Bronchial epithelial cell (primary cell): ENCODE data around the gene GATD1. TPM values are rescaled to one million over a fixed set of nuclear protein-coding genes. Genes with fewer than 3 reads are reported as not detected.

Experiments
- DNase-seq: peaks from one replicate; pipeline ENCODE4 v3.0.0-alpha.2; 2010; ENCODE audit warnings: low read depth
- FAIRE-seq: peaks from 2 replicates; lab custom pipeline; 2011; peaks lifted over from hg19 to GRCh38; lab: Jason Lieb, UNC
- H3K27me3 ChIP-seq: 2 replicates; pipeline ENCODE4 v1.5.1; 2011; ENCODE audit warnings: low read length; ENCODE audit not compliant: control insufficient read depth, insufficient read depth
- H3K36me3 ChIP-seq: 2 replicates; pipeline ENCODE4 v1.5.1; 2011; ENCODE audit warnings: low read length; ENCODE audit not compliant: control insufficient read depth, insufficient read depth
- H3K4me3 ChIP-seq: 2 replicates; pipeline ENCODE4 v1.5.1; 2011; ENCODE audit warnings: mild to moderate bottlenecking, low read depth, low read length, control low read depth
- total RNA-seq: library from RNA; depleted of rRNA; stranded (reverse); fragments of >200 nt; gene quantifications from 2 replicates; pipeline ENCODE4 v1.2.1, GENCODE V29; 2014
- TF ChIP-seq, protein P1 (sequence below): IDR thresholded peaks from 2 replicates; pipeline ENCODE4 v1.5.1; 2011; ENCODE audit warnings: mild to moderate bottlenecking, moderate library complexity, low read length, control low read depth, inconsistent platforms; ENCODE audit not compliant: insufficient read depth, severe bottlenecking

The GATD1 gene
- total RNA-seq, 1 donor from 2014 or later: 18.7 TPM

DNA sequence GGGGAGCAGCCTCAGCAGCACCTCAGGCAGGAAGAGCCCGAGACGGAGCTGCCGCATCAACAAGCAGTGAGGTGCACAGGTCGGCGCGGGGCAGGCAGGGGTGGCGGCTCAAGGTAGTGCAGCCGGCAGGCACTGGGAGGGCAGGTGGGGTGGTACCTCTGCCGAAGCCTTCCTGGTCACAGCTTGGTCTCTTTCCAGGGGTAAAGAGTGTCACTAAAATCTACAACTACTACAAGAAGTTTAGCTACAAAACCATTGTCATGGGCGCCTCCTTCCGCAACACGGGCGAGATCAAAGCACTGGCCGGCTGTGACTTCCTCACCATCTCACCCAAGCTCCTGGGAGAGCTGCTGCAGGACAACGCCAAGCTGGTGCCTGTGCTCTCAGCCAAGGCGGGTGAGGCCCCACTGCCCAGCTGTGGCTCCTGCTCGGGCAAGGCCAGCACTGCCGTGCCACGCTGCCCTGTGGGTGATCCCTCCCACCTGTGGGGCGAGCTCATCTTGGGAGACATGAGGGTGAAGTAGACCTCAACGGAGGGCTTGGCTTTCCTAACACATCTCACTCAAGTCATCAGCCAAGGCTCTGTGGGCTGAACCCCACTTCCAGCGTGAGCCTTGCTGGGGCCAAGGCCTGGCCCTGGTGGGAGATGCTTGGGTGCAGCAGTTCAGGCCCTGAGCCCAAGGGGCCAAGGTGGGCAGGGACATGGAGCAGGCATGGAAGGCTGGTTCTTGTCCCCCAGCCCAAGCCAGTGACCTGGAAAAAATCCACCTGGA is 13.6 kb downstream of the GATD1 start:
- Histone ChIP-seq H3K4me3 (no peak overlapping the region), H3K27me3 (no peaks in the 10 kb centered on the region), H3K36me3 (peaks cover 39% of the 10 kb centered on the region)
- no peak for FAIRE-seq
- TF ChIP-seq, protein P1, sequence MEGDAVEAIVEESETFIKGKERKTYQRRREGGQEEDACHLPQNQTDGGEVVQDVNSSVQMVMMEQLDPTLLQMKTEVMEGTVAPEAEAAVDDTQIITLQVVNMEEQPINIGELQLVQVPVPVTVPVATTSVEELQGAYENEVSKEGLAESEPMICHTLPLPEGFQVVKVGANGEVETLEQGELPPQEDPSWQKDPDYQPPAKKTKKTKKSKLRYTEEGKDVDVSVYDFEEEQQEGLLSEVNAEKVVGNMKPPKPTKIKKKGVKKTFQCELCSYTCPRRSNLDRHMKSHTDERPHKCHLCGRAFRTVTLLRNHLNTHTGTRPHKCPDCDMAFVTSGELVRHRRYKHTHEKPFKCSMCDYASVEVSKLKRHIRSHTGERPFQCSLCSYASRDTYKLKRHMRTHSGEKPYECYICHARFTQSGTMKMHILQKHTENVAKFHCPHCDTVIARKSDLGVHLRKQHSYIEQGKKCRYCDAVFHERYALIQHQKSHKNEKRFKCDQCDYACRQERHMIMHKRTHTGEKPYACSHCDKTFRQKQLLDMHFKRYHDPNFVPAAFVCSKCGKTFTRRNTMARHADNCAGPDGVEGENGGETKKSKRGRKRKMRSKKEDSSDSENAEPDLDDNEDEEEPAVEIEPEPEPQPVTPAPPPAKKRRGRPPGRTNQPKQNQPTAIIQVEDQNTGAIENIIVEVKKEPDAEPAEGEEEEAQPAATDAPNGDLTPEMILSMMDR: no peak
- no peak for DNase-seq

DNA sequence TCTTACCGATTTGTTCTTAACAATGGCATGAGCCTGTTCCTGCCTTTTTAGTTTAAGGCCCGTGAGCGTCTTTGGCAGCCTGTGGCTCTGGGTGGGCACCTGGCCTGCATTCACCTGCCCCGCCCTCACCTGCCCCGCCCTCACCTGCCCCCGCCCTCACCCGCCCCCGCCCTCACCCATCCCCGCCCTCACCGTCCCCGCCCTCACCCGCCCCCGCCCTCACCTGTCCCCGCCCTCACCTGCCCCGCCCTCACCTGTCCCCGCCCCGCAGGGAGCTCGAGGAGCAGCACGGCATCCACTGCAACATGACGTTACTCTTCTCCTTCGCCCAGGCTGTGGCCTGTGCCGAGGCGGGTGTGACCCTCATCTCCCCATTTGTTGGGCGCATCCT is 14.2 kb downstream of the GATD1 start:
- TF ChIP-seq, protein P1: no peak
- no peaks in the 10 kb centered on the region for H3K27me3 ChIP-seq
- DNase-seq (peak; percentile 46), FAIRE-seq (no peak)
- no peak overlapping the region for H3K4me3 ChIP-seq
- peaks cover 40% of the 10 kb centered on the region for H3K36me3 ChIP-seq

DNA sequence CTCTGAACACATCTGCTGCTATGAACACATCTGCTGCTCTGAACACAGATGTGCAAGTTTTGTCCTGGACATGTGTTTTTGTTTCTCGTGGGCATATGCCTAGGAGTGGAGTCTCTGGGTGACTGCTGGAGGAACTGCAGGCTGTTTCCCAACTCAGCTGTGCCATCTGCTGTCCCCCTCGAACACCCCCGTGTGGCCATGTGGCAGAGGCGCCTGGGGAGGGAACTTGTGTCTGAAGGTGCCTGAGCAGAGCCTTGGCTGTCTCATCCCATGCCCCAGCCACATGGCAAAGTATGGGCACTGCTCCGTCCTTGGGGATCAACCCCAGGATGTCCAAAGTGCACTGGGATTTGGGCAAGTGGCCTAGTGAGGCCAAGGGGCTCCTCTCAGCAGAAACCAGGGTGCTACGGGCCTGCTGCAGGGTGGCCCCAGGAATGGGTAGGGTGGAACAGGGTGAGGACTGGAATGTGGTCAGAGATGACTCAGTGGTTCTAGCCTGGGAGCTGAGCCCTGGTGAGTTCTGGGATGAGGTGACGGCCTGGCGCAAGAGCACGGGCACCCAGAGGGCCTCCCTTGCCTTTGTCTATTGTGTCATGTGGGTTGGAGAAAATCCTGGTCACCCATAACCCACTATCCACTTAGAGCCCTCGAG is 14.7 kb downstream of the GATD1 start:
- no peaks in the 10 kb centered on the region for H3K27me3 ChIP-seq
- TF ChIP-seq, protein P1: peak; percentile 64
- H3K36me3 ChIP-seq: peaks cover 43% of the 10 kb centered on the region
- DNase-seq (peak; percentile 85), FAIRE-seq (peak; percentile 50)
- H3K4me3 ChIP-seq: no peak overlapping the region

DNA sequence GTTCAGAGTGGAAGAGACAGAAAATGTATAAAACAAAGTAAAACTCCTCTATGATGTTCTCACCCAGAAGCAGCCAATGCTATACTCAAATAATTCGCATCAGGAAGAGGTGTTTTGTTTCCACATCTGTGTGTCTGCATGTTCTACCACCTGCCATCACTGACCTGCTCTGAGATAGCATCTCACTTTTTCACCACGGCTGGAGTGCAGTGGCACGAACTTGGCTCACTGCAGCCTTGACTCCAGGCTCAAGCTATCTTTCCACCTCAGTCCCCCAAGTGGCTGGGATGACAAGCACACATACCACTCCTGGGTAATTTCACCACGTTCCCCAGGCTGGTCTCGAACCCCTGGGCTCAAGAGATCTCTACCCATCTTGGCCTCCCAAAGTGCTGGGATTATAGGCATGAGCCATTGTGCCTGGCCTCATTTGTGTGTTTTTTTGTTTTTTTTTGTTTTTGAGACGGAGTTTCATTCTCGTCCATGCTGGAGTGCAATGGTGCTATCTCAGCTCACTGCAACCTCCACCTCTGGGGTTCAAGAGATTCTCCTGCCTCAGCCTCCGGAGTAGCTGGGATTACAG is 15.7 kb downstream of the GATD1 start:
- peak; percentile 18 for FAIRE-seq
- H3K27me3 ChIP-seq: no peaks in the 10 kb centered on the region
- TF ChIP-seq, protein P1: no peak
- peaks cover 43% of the 10 kb centered on the region for H3K36me3 ChIP-seq
- H3K4me3 ChIP-seq: no peak overlapping the region
- DNase-seq: no peak

DNA sequence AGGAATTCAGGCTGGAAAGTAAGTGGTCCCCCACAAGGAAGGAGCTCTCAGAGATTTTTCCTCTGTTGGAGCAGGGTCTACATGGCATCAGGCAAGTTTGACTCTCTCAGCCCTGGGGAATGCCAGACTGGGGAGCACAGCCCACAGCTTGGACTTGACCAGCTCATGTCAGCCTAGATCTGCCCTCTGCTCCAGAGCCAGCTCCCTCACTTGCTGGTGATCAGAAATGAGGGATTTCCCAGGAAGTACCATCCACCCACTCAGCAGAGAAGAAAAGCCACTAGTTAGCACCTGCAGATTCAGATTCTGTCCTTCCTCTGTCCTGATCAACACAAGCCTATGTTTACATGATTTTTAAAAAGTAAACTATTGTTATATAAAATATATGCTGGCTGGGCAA is 17.1 kb downstream of the GATD1 start:
- Histone ChIP-seq H3K36me3 (peaks cover 45% of the 10 kb centered on the region), H3K4me3 (no peak overlapping the region), H3K27me3 (no peaks in the 10 kb centered on the region)
- FAIRE-seq (no peak), DNase-seq (no peak)
- TF ChIP-seq, protein P1: no peak
